Natural killer cell (primary cell): ENCODE data around the gene PTPRR. TPM values are rescaled to one million over a fixed set of nuclear protein-coding genes. Genes with fewer than 3 reads are reported as not detected.

Source experiments
- ATAC-seq, 3 donors: fragments of 150-1000 bp in 2 of 3; fragments of 200-7000 bp in 1 of 3; cut with Tn5 transposase; 1 replicate in 1 of 3; 2 replicates in 2 of 3; pipeline ENCODE4 v1.10.0; 2021; ENCODE audit warnings: mild to moderate bottlenecking in 2 of 3, moderate library complexity in 2 of 3
- DNase-seq, 2 donors: peaks; one replicate each; pipeline versions ENCODE4 v3.0.0 to v3.0.0-alpha.2; 2013 to 2021; ENCODE audit warnings: mixed read lengths in 1 of 2
- H3K27ac ChIP-seq: one replicate; pipeline ENCODE4 v1.5.1; 2013; ENCODE audit warnings: mild to moderate bottlenecking, low read length
- H3K27me3 ChIP-seq: one replicate; pipeline ENCODE4 v1.6.1; 2013; ENCODE audit warnings: low read length; ENCODE audit not compliant: control insufficient read depth, insufficient read depth
- H3K36me3 ChIP-seq: one replicate; pipeline ENCODE4 v1.6.1; 2013; ENCODE audit warnings: low read length; ENCODE audit not compliant: control insufficient read depth, insufficient read depth
- H3K4me1 ChIP-seq: one replicate; pipeline ENCODE4 v1.6.1; 2013; ENCODE audit warnings: low read length; ENCODE audit not compliant: control insufficient read depth, insufficient read depth
- H3K4me3 ChIP-seq: one replicate; pipeline ENCODE4 v1.5.1; 2013; ENCODE audit warnings: low read length
- H3K9me3 ChIP-seq: one replicate; pipeline ENCODE4 v1.6.1; 2013; ENCODE audit warnings: low read length; ENCODE audit not compliant: control insufficient read depth, insufficient read depth
- H3K27ac Mint-ChIP-seq, 2 donors: one replicate each; pipeline ENCODE4 v1.8.0; 2022; ENCODE audit warnings: mild to moderate bottlenecking in 2 of 2, mixed read lengths in 2 of 2, moderate library complexity in 1 of 2
- H3K27me3 Mint-ChIP-seq, 2 donors: one replicate each; pipeline ENCODE4 v1.8.0; 2022; ENCODE audit warnings: low read depth in 2 of 2, mixed read lengths in 2 of 2
- H3K36me3 Mint-ChIP-seq: one replicate; pipeline ENCODE4 v1.8.0; 2022; ENCODE audit warnings: mixed read lengths
- H3K4me1 Mint-ChIP-seq, 2 donors: one replicate each; pipeline ENCODE4 v1.8.0; 2022; ENCODE audit warnings: mixed read lengths in 2 of 2
- H3K4me3 Mint-ChIP-seq: one replicate; pipeline ENCODE4 v1.8.0; 2022; ENCODE audit warnings: mild to moderate bottlenecking, moderate library complexity, mixed read lengths
- H3K9me3 Mint-ChIP-seq, 2 donors: one replicate each; pipeline ENCODE4 v1.8.0; 2022; ENCODE audit warnings: mixed read lengths in 2 of 2
- CTCF ChIP-seq: fragments of 200-600 bp; IDR thresholded peaks from one replicate; pipeline ENCODE4 v1.8.0; 2022; ENCODE audit warnings: antibody characterized with exemption
- WGBS: methylation state at CpG from one replicate; pipeline ENCODE4 v1.1.7; 2013; ENCODE audit warnings: missing lambda C conversion rate; ENCODE audit not compliant: insufficient coverage; 5-methylcytosine and 5-hydroxymethylcytosine counted together
- intact Hi-C: fragments of 100-400 bp; cut with micrococcal nuclease; formaldehyde crosslinking; loops from one replicate; pipeline ENCODE4 v1.14.2; 2022
- total RNA-seq, 4 donors: library from RNA; stranded (reverse); fragments of 120-200 nt in 1 of 4; gene quantifications; one replicate each; pipeline versions ENCODE4 v1.2.3 to v1.2.4, GENCODE V29; 2013 to 2022

The PTPRR gene
- total RNA-seq, 3 donors from 2014 or later (not counting 1 experiment from before 2014, with no cell fraction given), result 0.91 to 1.3 TPM; not detected in 1

GRCh38 chr12:70852416-70853150 is 68.0 kb downstream of the PTPRR start:
- Mint-ChIP-seq H3K27me3 (no peaks in the 10 kb centered on the region), H3K4me1 (no peaks in the 10 kb centered on the region), H3K4me3 (no peak overlapping the region), H3K36me3 (no peaks in the 10 kb centered on the region), H3K9me3 (peaks cover 0 to 2% of the 10 kb centered on the region in 2 donors), H3K27ac (no peak overlapping the region)
- Histone ChIP-seq H3K27ac (no peak overlapping the region), H3K36me3 (no peaks in the 10 kb centered on the region), H3K9me3 (no peaks in the 10 kb centered on the region), H3K27me3 (no peaks in the 10 kb centered on the region), H3K4me1 (no peaks in the 10 kb centered on the region), H3K4me3 (no peak overlapping the region)
- DNase-seq, result no peak
- intact Hi-C loops, result no loop called here
- ATAC-seq, result no peak
- WGBS, result 74% methylated on average over 3 of the region's 7 CpGs
- no peak for TF ChIP-seq CTCF

- Mint-ChIP-seq H3K27ac (no peak overlapping the region), H3K9me3 (peaks cover 0 to 2% of the 10 kb centered on the region in 2 donors), H3K27me3 (no peaks in the 10 kb centered on the region), H3K4me3 (no peak overlapping the region), H3K4me1 (no peaks in the 10 kb centered on the region), H3K36me3 (no peaks in the 10 kb centered on the region)
- H3K9me3 ChIP-seq, result no peaks in the 10 kb centered on the region
- no peak overlapping the region for H3K27ac ChIP-seq
- intact Hi-C loops, result no loop called here
- ATAC-seq, result no peak
- DNase-seq, result no peak
- WGBS, result 0% methylated on average over 1 of the region's 3 CpGs
- no peaks in the 10 kb centered on the region for H3K36me3 ChIP-seq
- TF ChIP-seq CTCF, result no peak
- no peaks in the 10 kb centered on the region for H3K4me1 ChIP-seq
- no peaks in the 10 kb centered on the region for H3K27me3 ChIP-seq
- no peak overlapping the region for H3K4me3 ChIP-seq
These were observed 71.1 kb downstream of the PTPRR start for GRCh38 chr12:70849265-70849960.

- DNase-seq (no peak), ATAC-seq (no peak)
- H3K36me3 Mint-ChIP-seq, result no peaks in the 10 kb centered on the region
- H3K27ac Mint-ChIP-seq, result no peak overlapping the region
- H3K9me3 ChIP-seq, result no peaks in the 10 kb centered on the region
- no peak overlapping the region for H3K4me3 ChIP-seq
- H3K9me3 Mint-ChIP-seq, result peaks cover 0 to 2% of the 10 kb centered on the region in 2 donors
- H3K4me3 Mint-ChIP-seq, result no peak overlapping the region
- no peaks in the 10 kb centered on the region for H3K36me3 ChIP-seq
- no peaks in the 10 kb centered on the region for H3K4me1 Mint-ChIP-seq
- intact Hi-C loops, result no loop called here
- no peaks in the 10 kb centered on the region for H3K4me1 ChIP-seq
- TF ChIP-seq CTCF, result no peak
- H3K27ac ChIP-seq, result no peak overlapping the region
- WGBS, result 100% methylated on average over 1 of the region's 4 CpGs
- no peaks in the 10 kb centered on the region for H3K27me3 Mint-ChIP-seq
- H3K27me3 ChIP-seq, result no peaks in the 10 kb centered on the region
These were observed 72.7 kb downstream of the PTPRR start for GRCh38 chr12:70847871-70848270.
